WERI-Rb-1 (cell line): ENCODE measurements around the gene ANKRD33B.
"Not testable (repeated sequence)": the region's sequence is repeated elsewhere in the genome, so short reads cannot be mapped to it uniquely, and the experiment has no call there.

Experiments
- DNase-seq: peaks from one replicate; pipeline ENCODE4 v3.0.0-alpha.2; 2020
- H3K27ac ChIP-seq: fragments of 250-450 bp; sonication (Bioruptor Pico); 2 replicates; pipeline ENCODE4 v1.5.1; 2020; ENCODE audit warnings: mild to moderate bottlenecking, moderate library complexity
- H3K27me3 ChIP-seq: fragments of 250-450 bp; sonication (Bioruptor Pico); 2 replicates; pipeline ENCODE4 v1.5.1; 2021; ENCODE audit warnings: mild to moderate bottlenecking, low read depth, moderate library complexity; ENCODE audit not compliant: insufficient read depth, severe bottlenecking
- H3K36me3 ChIP-seq: fragments of 250-450 bp; sonication (Bioruptor Pico); 2 replicates; pipeline ENCODE4 v1.5.1; 2020; ENCODE audit warnings: mild to moderate bottlenecking, moderate library complexity
- H3K4me3 ChIP-seq: 2 replicates; pipeline ENCODE4 v1.5.1; 2011; ENCODE audit warnings: low read depth, mild to moderate bottlenecking, control low read depth, low read length
- H3K9me3 ChIP-seq: fragments of 250-450 bp; sonication (Bioruptor Pico); 2 replicates; pipeline ENCODE4 v1.5.1; 2021; ENCODE audit warnings: mild to moderate bottlenecking, moderate library complexity; ENCODE audit not compliant: severe bottlenecking
- TF ChIP-seq, protein P1 (sequence below): IDR thresholded peaks from 2 replicates; pipeline ENCODE4 v1.5.1; 2011; ENCODE audit warnings: low read depth, mild to moderate bottlenecking, control low read depth, inconsistent platforms, low read length

Gene ANKRD33B

DNA sequence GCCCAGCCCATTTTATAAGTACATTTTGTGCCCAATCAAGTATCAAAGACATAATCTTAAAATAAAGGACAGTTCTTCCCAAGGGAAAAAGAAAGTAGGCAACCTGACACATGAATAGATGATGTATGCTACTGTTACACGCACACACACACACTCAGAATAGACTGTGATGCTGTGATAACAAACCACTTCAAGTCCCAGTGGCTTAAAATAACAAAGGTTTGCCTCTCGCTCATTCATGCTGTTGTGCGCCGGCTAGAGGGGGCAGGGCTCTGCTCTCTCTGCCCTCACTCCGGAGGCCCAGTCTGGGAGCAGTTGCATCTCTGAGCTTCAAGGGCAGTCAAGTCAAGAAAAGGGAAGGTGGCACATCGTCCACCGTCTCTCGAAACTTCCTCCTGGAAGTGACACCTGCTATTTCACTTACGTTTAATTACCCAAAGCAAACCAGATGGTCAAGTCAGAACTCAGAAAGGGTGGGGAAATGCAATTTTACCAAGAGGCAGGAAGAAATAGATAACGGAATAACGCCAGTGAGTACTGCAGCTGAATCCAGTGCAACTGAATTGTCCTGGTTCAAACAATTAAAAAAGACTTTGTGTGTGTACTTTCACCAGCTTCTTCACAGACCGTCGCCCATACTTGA, 43.3 kb downstream of the ANKRD33B start:
- Histone ChIP-seq H3K4me3 (peak overlapping the region; percentile 6), H3K27ac (peak overlapping the region; percentile 63), H3K9me3 (no peaks in the 10 kb centered on the region), H3K36me3 (peaks cover 16% of the 10 kb centered on the region), H3K27me3 (no peaks in the 10 kb centered on the region)
- peak; percentile 54 for DNase-seq
- TF ChIP-seq, protein P1, sequence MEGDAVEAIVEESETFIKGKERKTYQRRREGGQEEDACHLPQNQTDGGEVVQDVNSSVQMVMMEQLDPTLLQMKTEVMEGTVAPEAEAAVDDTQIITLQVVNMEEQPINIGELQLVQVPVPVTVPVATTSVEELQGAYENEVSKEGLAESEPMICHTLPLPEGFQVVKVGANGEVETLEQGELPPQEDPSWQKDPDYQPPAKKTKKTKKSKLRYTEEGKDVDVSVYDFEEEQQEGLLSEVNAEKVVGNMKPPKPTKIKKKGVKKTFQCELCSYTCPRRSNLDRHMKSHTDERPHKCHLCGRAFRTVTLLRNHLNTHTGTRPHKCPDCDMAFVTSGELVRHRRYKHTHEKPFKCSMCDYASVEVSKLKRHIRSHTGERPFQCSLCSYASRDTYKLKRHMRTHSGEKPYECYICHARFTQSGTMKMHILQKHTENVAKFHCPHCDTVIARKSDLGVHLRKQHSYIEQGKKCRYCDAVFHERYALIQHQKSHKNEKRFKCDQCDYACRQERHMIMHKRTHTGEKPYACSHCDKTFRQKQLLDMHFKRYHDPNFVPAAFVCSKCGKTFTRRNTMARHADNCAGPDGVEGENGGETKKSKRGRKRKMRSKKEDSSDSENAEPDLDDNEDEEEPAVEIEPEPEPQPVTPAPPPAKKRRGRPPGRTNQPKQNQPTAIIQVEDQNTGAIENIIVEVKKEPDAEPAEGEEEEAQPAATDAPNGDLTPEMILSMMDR: no peak

DNA sequence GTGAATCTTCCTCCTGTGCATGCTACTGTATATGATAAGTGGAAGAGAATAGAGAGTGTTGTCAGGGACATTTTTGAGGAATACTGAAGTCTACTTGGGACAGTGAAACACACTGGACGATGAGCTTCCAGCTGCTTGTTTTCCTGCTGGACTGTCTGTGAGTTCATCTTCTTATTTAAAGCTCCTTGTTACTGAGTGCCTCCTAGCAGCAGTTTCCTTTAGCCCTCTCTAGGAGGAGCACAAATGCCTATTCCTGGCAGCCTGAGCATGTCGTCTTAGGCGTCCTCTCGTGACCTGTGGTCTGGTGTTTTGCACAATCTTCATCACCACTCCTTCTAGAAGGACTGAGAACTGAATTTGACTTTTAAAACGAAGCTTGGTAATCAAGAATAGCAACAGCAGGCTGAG, 43.8 kb downstream of the ANKRD33B start:
- peaks cover 13% of the 10 kb centered on the region for H3K36me3 ChIP-seq
- H3K27me3 ChIP-seq: no peaks in the 10 kb centered on the region
- no peaks in the 10 kb centered on the region for H3K9me3 ChIP-seq
- peak overlapping the region; percentile 63 for H3K27ac ChIP-seq
- DNase-seq: peak; percentile 82
- TF ChIP-seq, protein P1: peak; percentile 68
- H3K4me3 ChIP-seq: peak overlapping the region; percentile 6

DNA sequence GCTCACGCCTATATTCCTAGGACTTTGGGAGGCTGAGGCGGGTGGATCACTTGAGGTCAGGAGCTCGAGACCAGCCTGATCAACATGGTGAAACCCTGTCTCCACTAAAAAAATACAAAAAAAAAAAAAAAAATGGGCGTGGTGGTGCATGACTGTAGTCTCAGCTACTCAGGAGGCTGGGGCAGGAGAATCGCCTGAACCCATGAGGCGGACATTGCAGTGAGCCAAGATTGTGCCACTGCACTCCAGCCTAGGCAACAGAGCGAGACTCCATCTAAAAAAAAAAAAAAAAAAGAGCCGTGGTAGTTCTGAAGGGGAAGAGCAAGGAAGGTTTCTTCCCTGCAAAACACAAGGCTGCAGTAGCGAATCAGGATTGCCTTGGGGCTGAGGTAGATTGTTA, 44.2 kb downstream of the ANKRD33B start:
- H3K4me3 ChIP-seq, H3K9me3 ChIP-seq, DNase-seq, H3K27me3 ChIP-seq: not testable (repeated sequence)
- Histone ChIP-seq H3K36me3 (peaks cover 13% of the 10 kb centered on the region), H3K27ac (peak overlapping the region; percentile 63)

DNA sequence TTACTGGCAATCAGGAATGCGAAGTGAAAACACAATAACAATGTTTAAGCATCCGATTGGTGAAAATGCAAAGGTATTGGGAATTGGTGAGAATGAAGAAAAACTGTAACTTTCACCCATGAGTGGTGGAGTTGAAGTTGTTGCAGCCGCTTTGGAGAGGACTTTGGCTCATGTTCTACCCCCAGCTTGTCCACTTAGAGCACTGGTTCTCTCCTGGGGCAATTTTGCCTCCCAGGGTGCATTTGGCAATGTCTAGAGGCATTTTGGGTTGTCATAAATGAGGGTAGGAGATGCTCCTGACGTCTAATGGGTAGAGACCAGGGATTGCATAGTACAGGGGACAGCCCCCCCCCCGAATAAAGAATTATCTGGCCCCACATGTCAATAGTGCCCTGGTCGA, 46.2 kb downstream of the ANKRD33B start:
- Histone ChIP-seq H3K36me3 (peaks cover 10% of the 10 kb centered on the region), H3K4me3 (no peak overlapping the region), H3K27ac (no peak overlapping the region), H3K27me3 (no peaks in the 10 kb centered on the region), H3K9me3 (no peaks in the 10 kb centered on the region)
- TF ChIP-seq, protein P1: no peak
- DNase-seq: no peak

DNA sequence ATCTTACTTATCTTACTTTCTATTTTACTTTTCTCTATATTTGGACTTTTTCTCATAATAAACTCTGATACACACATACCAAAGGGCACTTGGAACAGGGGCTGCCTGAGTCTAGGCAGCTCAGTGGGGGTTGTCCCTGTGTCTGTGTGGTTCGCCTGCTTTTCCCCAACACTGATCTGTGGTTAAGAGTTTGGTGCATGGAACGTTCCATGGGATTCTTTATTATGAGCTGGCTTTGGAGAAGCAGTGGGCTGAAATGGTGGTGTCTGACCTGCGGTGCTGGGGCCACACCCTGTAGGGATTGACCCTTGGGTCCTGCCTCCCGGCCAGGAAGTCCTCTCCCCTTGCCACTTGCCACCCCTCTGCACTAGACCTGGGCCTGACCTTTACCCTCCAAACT, 47.4 kb downstream of the ANKRD33B start:
- Histone ChIP-seq H3K9me3 (no peaks in the 10 kb centered on the region), H3K4me3 (no peak overlapping the region)
- TF ChIP-seq, protein P1: no peak

DNA sequence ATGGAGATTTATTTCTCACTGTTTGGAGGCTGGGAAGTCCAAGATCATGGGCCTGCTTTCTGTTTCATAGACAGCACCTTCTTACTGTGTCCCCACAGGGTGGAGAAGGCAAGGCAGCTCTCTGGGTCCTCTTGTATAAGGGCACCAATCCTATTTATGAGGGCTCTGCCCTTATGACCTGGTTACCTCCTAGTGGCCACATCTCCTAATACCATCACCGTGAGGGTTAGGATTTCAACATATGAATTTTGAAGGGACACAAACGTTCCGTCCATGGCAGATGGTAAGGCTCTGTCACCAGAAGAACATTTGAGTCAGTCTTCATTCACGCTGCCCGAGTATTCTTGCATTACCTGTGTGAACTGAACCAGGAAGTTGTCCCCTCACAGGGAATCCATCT, 48.4 kb downstream of the ANKRD33B start:
- Histone ChIP-seq H3K9me3 (no peaks in the 10 kb centered on the region), H3K27me3 (no peaks in the 10 kb centered on the region), H3K36me3 (peaks cover 14% of the 10 kb centered on the region), H3K27ac (no peak overlapping the region), H3K4me3 (no peak overlapping the region)
- no peak for DNase-seq
- TF ChIP-seq, protein P1: no peak

More for the DNA sequence above, 47.4 kb downstream of the ANKRD33B start:
- no peaks in the 10 kb centered on the region for H3K27me3 ChIP-seq
- H3K36me3 ChIP-seq: peaks cover 8% of the 10 kb centered on the region; the same call in 1 of the 2 replicates
- no peak overlapping the region for H3K27ac ChIP-seq
- no peak for DNase-seq
